Hypothalamus (tissue), 51 donors: Measurements from ENCODE around the gene SPARC.

Experiments
- DNase-seq, 51 donors: peaks; one replicate each; lab custom pipeline; 2025; lab: John Stamatoyannopoulos, UW

The SPARC gene

DNA sequence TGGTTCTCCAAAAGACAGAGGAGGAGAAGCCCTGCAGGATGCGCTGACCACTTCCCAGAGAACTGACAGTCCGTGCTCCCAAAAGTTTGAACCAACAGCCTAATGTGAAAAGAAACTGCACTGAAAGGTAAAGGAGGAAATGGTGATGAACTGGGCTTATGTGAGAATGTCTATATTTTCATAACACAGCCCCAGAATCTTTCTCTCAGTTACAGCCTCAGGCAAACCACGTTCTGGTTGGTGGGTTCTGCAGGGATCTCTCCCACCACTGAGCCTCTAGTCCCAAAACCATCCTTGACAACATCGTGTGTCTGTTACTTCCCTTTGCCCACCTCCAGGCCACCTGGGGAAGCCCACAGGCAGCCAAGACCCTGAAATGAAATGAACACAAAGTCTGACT is 23.9 kb downstream of the SPARC start:
- DNase-seq: no peak

DNA sequence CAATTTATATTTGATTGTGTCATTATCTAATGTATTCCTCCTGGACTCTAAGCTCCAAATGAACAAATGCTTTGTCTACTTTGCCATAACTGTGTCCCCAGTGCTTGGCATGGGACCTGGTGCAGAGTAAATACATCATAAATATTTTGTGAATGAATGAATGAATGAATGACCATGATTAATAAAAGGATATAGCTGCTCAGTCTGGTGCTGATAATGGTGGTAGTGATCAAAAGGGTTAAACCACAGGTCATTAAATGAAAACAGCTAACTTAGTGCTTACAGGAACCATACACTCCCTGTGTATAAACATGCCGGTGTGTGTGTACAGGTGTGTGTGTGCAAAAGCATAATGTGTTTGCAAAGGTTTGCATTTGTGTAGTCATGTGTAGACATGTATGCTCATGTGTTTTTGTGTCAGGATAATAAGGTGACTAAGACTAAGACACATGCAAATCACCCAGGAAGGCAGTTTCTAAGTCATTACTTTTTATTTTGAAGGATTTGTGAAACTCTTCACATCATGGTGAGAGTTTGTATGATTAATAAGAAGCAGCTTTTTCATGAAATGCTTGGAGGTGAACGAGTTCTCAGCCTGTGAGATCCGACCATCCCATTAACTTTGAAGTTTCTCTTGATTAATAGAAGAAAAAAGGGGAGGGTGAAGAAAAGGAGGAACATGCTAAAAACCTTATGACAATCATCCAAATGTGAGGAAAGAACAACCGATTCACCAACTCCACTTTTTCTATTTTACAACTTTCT is 24.6 kb downstream of the SPARC start:
- no peak for DNase-seq

DNA sequence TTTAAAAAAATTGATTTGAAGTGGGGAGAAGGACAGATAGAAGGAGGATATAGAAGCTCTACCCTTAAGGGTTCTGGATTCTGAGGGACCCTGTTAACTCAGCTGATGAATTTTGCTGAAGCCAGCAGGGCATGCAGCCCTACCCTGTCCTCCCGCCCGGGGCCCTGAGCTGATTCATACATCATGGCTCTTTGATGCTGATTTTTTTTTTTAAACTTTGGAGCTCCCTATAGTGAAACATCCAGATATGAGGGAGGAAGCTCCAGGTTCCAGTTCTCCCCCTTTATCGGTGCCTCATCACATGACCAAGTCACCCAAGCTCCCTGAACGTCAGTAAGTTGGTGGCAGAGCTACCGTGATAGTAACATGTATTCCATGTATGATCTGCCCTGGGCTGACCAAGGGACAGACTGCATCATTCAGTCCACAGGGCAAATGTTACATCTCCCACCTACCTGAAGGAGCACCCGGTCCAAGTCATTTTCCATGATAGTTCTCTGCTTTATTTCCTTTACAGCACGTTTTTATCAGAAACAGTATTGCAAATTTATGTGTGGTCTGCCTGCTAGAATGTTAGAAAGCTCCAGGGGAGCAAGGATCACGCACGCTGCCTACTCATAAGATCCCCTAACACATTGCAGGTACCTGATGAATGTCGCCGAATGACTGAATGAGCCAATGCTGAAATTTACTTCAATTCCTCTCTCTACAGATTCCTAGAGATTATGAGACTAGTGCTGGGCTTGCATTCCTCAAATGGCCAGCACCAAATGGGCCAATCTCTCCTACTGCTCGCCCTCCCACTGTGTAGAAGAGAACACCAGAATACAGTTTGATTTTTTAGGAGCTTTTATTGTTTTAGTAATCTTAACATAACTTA is 25.9 kb downstream of the SPARC start:
- no peak for DNase-seq

DNA sequence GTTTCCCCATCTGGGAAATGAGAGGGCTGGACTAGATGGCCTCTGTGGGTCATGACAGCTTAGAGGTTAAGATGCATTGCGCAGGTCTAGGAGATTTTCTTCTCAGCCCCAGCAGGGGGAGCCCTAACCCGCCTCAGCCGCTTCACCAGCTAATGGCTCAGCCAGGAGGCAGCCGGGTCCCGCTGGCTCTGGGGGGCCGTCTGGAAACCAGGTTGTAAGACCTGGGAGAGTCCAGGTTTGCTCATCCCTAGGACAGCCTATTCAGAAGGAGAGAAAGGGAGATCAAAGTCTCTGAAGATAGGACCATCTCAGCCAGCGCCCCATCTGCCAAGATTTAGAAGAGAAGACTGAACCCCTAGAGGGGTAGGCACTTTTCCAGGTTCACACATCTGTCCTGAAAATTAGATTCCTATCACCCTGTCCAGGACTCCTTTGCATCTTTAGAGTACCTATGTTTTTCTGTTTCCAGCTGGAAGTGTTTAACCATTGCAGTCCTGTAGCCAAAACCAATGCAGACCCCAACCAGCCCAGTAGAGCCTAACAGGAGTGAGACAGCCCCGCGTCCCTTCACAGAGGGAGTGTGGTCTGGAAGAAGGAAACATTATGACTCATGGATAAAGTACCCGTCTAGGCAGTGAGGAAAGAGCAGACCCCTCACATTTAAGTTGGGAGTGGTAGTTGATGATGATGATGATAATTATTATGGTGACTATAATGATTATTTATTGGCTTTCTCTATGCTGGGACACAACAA is 27.5 kb downstream of the SPARC start:
- peak; percentile 24 to 92 (median 73) for DNase-seq

DNA sequence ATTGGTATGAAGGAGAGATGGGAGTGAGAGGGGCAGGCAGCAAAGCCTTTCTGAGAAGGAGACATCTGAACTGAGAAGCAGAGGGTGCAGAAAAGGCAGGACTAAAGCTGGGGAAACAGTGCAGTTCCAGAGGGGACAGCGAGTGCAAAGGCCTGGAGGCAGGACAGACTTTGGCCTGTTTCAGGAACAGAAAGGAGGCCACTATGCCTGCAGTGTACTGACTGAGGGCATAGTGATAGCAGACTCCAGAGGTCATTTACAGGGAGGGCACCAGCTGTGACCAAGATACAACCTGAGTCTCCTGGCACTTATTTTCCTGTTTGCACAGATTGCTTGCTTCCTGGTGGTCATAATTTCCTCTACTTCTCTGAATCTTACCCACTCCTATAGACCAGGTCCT is 29.6 kb downstream of the SPARC start:
- DNase-seq: no peak

DNA sequence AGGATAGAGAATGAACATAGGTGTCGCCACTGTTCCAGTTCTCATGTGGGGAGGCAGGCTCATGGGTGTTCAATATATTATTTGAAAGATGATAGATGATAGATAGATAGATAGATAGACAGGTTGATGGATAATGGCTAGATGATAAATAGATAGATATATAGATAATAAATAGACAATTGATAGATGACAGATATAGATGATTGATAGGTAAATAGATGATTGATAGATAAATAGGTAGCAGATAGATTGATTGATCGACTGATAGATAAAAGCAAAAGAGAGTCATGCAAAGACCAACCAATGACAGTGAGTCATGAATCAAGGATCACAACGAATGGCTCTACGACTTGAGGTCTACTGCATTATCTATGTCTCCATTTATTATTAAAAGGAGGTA is 30.4 kb downstream of the SPARC start:
- no peak for DNase-seq

DNA sequence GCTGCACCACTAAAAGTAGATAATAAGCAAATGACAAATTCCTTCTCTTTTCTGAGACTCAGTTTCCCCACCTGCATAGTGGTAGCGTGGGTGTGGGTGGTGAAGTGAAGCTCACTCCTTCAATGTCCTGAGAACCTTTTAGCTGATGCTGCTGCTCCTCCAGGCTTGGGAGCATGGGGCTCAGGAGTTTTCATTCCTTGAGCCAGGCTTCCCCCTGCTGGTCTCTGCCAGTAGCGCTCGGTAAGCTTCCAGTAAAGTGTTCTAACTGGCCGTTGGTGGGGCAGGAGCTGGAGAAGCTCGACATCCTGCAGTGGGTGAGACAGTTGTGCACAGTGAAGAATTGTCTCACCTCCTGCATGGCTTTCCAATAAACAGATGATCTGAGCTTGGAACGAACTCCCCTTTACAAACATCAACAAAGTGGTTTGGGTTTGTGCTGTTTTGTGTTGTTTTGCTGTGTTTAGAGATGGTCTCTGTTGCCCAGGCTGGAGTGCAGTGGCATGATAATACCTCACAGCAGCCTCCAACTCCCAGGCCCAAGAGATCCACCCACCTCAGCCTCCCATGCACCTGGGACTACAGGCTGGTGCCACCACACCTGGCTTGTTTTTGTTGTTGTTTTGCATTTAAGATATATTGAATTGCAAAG is 34.6 kb downstream of the SPARC start:
- DNase-seq: peak in 50 of 51 donors; percentile 6 to 83 (median 56)

DNA sequence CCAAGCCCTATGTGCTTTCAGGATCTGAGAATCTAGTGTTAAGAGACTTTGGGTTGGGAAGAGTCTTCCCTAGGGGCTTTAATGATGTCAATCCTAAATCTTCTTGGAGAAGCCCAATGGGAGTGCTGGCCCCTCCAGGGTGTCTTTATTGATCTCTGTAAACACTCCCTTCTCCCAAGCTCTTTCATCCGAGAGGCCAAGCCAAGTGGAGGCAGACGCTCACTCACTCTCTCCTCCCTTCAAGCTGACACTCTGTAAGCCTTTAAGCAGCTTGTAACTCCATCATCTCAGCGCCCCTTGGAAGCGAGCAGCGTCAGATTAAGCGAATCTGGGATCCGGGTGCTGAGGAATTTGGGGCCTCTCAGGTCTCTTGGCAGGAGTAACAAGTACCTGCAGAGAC is 37.7 kb downstream of the SPARC start:
- DNase-seq: no peak

DNA sequence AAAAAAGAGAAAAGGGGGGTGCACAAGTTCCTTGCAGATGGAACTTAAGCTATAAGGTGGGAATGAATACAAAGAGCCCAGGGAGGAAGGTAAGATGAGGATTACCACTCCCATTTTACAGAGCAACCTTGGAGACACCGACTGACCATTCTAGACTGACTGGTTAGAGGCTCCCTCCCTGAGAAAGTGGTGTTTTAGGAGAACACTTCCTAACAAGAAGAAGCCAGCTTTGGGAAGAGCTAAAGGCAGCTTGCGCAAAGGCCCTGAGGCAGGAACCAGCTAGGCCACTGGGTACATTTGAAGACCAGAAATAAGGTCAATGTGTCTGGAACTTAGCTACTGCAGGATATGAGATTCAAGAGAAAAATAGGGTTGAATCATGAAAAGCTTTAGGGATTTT is 38.6 kb downstream of the SPARC start:
- DNase-seq: no peak

DNA sequence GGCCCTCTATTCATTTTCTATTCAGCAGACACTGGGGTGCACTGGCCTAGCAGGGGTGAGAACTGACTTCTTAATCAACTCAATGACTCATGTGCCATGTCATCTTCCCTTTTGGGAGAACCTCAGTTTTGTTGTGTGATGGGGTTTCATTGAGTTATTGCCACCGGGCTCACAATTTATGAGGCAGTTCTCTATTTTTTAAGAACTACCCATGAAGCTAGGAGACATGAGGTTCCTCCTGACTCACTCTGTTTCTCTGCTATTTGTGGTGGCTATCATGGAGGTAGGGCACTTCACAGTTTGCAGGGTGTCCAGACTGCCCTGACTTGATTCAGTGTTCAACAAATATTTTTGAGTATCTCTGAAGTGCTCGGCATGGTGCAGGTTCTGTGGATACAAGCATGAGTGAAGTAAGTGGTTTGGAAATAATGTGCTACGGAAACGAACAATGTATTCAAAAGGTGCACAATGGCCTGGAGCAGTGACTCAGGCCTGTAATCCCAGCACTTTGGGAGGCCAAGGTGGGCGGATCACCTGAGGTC is 39.3 kb downstream of the SPARC start:
- DNase-seq: no peak

DNA sequence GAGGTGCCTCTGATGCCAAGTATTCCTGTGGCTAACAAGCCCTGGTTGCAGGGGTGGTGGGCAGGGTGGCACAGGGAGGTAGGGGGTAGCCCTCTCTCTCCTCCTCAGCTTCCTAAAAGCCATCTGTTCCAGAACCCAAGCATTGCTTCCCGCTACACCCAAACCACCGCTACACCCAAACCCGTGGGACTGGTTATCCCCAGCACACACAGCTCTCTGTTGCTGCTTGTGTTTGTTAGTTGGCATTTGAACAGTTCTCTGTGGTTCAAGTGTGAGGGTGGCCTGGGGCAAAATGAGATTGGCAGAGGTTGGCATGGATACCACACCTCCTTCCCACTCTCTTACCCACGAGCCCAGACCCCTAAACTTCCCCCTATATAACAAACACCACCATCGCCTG is 40.4 kb downstream of the SPARC start:
- no peak for DNase-seq

DNA sequence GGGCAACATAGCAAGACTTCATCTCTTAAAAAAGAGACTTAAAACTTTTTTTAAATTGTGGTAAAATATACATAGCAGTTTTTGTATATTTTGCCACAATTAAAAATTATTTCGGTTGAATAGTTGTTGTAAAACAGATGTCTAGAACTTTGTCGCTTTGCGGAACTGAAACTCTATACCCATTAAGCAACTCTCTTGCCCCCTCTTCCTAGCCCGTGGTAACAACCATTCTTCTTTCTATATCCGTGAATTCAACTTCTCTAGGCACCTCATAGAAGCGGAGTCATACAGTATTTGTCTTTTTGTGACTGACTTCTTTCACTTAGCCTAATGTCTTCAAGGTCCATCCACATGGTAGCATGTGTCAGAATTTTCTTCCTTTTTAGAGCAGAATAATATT is 43.3 kb downstream of the SPARC start:
- no peak for DNase-seq

DNA sequence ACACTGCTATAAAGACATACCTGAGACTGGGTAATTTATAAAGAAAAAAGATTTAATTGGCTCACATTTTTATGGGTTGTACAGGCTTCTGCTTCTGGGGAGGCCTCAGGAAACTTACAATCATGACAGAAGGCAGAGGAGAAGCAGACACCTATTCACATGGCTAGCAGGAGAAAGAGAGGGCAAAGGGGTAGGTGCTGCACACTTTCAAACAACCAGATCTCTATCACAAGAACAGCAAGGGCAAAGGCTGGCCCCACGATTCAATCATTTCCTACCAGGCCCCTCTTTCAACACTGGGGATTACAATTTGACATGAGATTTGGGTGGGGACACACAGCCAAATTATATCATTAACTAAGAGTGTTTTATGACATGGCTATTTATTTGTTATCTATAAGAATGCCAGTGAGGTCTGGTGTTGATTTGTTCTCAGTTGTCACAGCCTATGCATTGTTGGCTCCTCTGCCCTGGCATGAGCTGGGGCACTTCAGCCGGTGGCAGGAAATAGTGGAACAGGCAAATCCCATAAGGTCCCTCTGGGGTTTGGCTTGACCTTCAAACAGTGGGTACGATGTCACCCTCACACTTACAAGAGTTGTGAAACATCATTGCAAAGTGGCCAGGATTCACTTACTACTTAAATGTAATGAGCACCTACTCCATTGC is 44.1 kb downstream of the SPARC start:
- DNase-seq: no peak

DNA sequence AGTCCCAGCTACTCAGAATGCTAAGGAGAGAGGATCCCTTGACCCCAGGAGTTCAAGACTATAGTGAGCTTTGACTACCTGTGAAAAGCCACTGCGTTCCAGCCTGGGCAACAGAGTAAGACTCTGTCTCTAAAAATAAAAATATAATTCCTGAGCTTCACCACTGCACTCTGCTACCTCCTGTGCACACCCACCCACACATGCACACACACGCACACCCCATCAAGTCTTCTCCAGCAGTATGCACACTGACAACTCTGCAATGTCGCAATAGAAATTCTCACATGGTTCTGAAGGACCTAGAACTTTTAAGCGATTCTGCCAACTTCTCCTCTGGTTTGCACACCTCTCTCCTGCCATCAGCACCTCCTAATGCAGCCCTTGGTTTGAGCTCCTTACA is 48.1 kb downstream of the SPARC start:
- no peak for DNase-seq

DNA sequence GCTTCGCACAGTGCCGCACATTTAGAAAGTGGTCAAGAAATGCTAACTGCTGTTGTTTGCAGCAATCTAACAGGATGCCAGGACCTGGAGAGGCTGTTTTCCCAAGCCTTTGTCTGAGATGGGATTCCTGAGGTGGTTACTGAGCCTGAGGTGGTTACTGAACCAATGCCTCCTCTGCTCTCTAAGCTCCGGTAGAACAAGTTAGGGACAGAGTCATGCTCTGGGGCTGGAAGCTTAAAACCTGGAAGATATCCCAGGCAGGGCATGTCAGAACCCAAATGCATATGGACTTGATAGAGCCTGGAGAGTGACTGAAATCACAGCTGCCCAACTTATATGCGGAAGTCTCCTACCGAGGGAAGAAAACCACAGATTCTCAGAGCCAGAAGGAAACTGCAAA is 49.0 kb downstream of the SPARC start:
- no peak for DNase-seq

DNA sequence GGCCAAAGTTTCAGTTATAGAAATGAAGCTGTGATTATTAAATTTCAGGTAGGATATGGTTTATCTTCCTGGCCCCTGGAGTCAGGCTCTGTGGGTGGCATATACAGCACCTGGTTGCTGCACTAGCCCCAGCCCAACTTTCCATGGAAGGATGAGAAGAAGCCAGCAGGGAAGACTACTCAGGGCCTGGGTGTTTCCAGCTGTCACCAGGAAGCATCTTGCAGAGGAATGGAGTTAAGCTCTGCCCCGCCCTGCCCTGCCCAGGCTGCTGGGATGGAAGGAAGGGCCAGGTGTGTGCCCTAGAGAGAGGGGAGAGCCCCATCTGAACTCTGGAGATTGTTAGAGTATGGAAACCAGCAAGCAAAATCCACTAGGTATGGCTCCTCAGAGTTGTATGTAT is 52.8 kb downstream of the SPARC start:
- DNase-seq: no peak

DNA sequence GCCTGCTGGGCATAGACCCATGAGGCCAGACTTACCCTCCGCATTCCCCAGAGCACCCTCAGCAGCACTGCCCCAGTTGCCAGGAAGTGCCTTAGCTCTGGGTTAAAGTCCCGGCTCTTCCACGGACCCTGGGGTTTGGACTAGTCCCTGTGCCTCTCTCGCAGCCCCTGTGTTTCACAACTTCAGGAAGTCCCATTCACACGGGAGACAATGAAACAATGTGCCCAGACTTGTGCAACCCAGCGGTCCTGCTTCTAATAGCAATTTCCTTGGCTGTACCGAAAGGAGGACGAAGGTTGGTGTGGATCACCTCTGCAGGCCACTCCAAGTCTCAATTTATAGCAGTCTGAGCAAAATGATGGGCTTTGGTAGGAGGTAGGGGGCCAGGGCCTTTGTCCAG is 53.8 kb downstream of the SPARC start:
- no peak for DNase-seq

DNA sequence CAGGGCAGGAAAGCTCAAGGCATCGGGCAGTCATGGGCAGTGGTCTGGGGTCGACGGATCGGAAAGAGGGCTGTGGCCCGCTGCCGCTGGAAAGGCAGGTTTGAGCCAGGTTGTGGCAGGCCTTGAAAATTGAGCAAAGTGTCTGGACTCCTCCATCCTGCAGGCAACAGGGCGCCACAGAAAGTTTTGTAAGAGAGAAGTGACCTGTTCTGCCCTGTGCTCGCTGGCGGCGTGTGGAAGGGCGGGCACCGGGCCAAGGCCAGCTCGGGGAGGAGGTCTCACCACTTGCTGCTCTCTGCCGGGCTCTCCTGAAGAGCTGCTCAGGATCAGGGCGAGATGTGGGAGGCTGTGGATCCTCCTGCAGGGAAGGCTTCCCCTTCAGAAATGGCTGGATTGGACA is 54.2 kb downstream of the SPARC start:
- DNase-seq: peak in 3 of 51 donors; percentile 4 to 23 (median 10)

DNA sequence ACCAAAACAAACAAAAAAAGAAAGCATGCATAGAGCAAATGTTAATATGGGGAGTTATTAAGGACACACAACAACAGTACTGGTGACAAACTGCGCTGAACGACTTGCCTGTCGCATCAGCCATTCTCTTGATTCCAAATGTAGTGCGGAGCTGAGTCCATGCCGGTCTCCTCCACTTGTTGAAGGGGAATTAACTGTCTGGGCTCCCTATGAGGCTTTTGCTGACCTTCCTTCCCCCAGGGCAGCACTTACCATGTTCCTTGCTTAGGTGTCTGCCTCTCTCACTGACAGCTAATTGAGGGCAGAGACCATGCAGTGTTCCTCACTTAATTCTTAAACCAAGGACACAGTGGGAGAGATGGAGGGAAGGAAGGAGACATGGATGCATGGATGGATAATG is 54.8 kb downstream of the SPARC start:
- DNase-seq: no peak

DNA sequence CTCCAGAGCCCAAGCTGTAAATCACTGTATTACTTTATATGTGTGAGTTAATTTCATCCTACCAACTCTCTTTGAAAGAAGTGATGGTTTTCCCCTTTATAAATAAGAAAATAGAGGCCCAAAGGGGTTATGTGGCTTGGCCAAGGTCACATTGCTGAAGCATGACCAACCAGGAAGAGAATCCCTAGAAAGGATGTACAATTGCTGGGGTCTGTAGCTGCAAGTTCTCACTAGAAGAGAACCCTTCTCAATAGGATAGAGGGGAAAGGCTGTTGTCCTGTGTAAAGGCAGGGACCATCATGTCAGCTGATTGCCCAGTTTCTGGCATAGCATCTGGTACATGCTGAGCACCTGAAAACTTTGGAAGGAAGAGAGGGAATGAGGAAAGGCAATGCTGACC is 56.6 kb downstream of the SPARC start:
- DNase-seq: no peak
